H1 (cell line): ENCODE results near the gene CLTCL1. TPM values are rescaled to one million over a fixed set of nuclear protein-coding genes. Genes with fewer than 3 reads are reported as not detected.

Experiments used
- CTBP2 ChIP-seq: IDR thresholded peaks from 2 replicates; pipeline ENCODE4 v1.7.0; 2011; ENCODE audit warnings: borderline replicate concordance, mild to moderate bottlenecking, moderate library complexity, mixed read lengths, low read length; ENCODE audit not compliant: insufficient read depth, insufficient read length
- EP300 ChIP-seq, 2 experiments: IDR thresholded peaks; 1 replicate in 1 of 2; 2 replicates in 1 of 2; pipeline ENCODE4 v1.6.1; 2011 to 2012; ENCODE audit warnings: low read depth in 2 of 2, low read length in 2 of 2, mild to moderate bottlenecking in 2 of 2, borderline replicate concordance in 1 of 2, inconsistent platforms in 1 of 2, moderate library complexity in 1 of 2
- MAFK ChIP-seq: IDR thresholded peaks from 2 replicates; pipeline ENCODE4 v1.6.1; 2012; ENCODE audit warnings: low read depth, mild to moderate bottlenecking, improper control_type of control experiment, low read length
- POLR2AphosphoS5 ChIP-seq: IDR thresholded peaks from 2 replicates; pipeline ENCODE4 v1.6.1; 2011; ENCODE audit warnings: low read depth, low read length
- RBBP5 ChIP-seq: IDR thresholded peaks from 2 replicates; pipeline ENCODE4 v1.7.1; 2012; ENCODE audit warnings: low read depth, mild to moderate bottlenecking, inconsistent platforms, low read length, moderate library complexity, borderline replicate concordance
- polyA plus RNA-seq, 7 experiments: library from polyadenylated mRNA; depleted of rRNA in 3 of 7; stranded (reverse) in 5 of 7; unstranded in 2 of 7; fragments of >200 nt in 5 of 7; fragments of 200-250 nt in 2 of 7; gene quantifications; 1 replicate in 5 of 7; 2 replicates in 1 of 7; 4 replicates in 1 of 7; pipeline versions ENCODE4 v1.2.1 to v1.2.3, GENCODE V29; 2011 to 2013; ENCODE audit warnings: missing spikeins in 2 of 7, mixed read lengths in 2 of 7
- total RNA-seq: library from RNA; stranded (reverse); fragmentation: NEBNext Ultra II Directional; extraction: Animal tissue kit (Norgen Biotek cat#: 25700); gene quantifications from 2 replicates; pipeline ENCODE4 v1.2.1, GENCODE V29; 2021
- TF ChIP-seq, protein P1 (sequence below): fragments of 300-600 bp; sonication (generic); IDR thresholded peaks from 2 replicates; pipeline ENCODE4 v1.7.1; 2012; ENCODE audit warnings: low read length, moderate library complexity, mild to moderate bottlenecking, inconsistent platforms; ENCODE audit not compliant: insufficient replicate concordance

CLTCL1 gene
- total and polyA plus RNA-seq, 2 of the 8 experiments (the other 6 are each of a cell fraction or from before 2014, with no cell fraction given), result 12.4 to 17.0 TPM

DNA sequence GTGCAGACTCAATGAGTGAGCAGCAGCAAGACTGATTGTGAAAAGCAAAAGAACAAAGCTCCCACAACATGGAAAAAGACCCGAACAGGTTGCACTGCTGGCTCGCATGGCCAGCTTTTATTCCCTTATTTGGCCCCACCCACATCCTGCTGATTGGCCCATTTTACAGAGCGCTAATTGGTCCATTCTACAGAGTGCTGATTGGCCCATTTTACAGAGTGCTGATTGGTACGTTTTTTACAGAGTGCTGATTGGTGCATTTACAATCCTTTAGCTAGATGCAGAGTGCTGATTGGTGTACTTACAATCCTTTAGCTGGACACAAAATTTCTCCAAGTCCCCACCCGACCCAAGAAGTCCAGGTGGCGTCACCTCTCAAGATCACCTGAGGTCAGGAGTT, 97.6 kb downstream of the CLTCL1 start (continued):
- TF ChIP-seq, protein P1, sequence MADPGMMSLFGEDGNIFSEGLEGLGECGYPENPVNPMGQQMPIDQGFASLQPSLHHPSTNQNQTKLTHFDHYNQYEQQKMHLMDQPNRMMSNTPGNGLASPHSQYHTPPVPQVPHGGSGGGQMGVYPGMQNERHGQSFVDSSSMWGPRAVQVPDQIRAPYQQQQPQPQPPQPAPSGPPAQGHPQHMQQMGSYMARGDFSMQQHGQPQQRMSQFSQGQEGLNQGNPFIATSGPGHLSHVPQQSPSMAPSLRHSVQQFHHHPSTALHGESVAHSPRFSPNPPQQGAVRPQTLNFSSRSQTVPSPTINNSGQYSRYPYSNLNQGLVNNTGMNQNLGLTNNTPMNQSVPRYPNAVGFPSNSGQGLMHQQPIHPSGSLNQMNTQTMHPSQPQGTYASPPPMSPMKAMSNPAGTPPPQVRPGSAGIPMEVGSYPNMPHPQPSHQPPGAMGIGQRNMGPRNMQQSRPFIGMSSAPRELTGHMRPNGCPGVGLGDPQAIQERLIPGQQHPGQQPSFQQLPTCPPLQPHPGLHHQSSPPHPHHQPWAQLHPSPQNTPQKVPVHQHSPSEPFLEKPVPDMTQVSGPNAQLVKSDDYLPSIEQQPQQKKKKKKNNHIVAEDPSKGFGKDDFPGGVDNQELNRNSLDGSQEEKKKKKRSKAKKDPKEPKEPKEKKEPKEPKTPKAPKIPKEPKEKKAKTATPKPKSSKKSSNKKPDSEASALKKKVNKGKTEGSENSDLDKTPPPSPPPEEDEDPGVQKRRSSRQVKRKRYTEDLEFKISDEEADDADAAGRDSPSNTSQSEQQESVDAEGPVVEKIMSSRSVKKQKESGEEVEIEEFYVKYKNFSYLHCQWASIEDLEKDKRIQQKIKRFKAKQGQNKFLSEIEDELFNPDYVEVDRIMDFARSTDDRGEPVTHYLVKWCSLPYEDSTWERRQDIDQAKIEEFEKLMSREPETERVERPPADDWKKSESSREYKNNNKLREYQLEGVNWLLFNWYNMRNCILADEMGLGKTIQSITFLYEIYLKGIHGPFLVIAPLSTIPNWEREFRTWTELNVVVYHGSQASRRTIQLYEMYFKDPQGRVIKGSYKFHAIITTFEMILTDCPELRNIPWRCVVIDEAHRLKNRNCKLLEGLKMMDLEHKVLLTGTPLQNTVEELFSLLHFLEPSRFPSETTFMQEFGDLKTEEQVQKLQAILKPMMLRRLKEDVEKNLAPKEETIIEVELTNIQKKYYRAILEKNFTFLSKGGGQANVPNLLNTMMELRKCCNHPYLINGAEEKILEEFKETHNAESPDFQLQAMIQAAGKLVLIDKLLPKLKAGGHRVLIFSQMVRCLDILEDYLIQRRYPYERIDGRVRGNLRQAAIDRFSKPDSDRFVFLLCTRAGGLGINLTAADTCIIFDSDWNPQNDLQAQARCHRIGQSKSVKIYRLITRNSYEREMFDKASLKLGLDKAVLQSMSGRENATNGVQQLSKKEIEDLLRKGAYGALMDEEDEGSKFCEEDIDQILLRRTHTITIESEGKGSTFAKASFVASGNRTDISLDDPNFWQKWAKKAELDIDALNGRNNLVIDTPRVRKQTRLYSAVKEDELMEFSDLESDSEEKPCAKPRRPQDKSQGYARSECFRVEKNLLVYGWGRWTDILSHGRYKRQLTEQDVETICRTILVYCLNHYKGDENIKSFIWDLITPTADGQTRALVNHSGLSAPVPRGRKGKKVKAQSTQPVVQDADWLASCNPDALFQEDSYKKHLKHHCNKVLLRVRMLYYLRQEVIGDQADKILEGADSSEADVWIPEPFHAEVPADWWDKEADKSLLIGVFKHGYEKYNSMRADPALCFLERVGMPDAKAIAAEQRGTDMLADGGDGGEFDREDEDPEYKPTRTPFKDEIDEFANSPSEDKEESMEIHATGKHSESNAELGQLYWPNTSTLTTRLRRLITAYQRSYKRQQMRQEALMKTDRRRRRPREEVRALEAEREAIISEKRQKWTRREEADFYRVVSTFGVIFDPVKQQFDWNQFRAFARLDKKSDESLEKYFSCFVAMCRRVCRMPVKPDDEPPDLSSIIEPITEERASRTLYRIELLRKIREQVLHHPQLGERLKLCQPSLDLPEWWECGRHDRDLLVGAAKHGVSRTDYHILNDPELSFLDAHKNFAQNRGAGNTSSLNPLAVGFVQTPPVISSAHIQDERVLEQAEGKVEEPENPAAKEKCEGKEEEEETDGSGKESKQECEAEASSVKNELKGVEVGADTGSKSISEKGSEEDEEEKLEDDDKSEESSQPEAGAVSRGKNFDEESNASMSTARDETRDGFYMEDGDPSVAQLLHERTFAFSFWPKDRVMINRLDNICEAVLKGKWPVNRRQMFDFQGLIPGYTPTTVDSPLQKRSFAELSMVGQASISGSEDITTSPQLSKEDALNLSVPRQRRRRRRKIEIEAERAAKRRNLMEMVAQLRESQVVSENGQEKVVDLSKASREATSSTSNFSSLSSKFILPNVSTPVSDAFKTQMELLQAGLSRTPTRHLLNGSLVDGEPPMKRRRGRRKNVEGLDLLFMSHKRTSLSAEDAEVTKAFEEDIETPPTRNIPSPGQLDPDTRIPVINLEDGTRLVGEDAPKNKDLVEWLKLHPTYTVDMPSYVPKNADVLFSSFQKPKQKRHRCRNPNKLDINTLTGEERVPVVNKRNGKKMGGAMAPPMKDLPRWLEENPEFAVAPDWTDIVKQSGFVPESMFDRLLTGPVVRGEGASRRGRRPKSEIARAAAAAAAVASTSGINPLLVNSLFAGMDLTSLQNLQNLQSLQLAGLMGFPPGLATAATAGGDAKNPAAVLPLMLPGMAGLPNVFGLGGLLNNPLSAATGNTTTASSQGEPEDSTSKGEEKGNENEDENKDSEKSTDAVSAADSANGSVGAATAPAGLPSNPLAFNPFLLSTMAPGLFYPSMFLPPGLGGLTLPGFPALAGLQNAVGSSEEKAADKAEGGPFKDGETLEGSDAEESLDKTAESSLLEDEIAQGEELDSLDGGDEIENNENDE, result no peak
- TF ChIP-seq EP300 (IDR thresholded peaks at IDR 0.05; ENCODE audit: borderline replicate concordance in 1 of 2, low read depth in 2 of 2, low read length in 2 of 2) (no peak), POLR2AphosphoS5 (no peak), MAFK (no peak), RBBP5 (no peak), CTBP2 (no peak)
